WTC11 (cell line): ENCODE results near the gene SLC9A9. TPM values are rescaled to one million over a fixed set of nuclear protein-coding genes. Genes with fewer than 3 reads are reported as not detected.

Source experiments
- ATAC-seq: fragments of 200-7000 bp; cut with Tn5 transposase; 2 replicates; pipeline ENCODE4 v1.10.0; 2021; ENCODE audit warnings: mild to moderate bottlenecking, moderate library complexity
- CTCF ChIA-PET: fragments of 300-600 bp; sonication (Branson Sonifier 250); formaldehyde crosslinking; loops from one replicate; lab custom pipeline; 2021; ENCODE audit warnings: antibody characterized with exemption; lab: Charles Lee
- POLR2A ChIA-PET: fragments of 350-600 bp; sonication (Branson Sonifier 250); formaldehyde crosslinking; loops from one replicate; lab custom pipeline; 2021; ENCODE audit warnings: antibody characterized with exemption; lab: Charles Lee
- DNase-seq: peaks from one replicate; pipeline ENCODE4 v3.0.0; 2021; ENCODE audit warnings: low spot score
- H3K27ac Mint-ChIP-seq: 2 replicates; pipeline ENCODE4 v1.8.0; 2021; ENCODE audit warnings: mixed read lengths
- H3K27me3 Mint-ChIP-seq: 2 replicates; pipeline ENCODE4 v1.8.0; 2021; ENCODE audit warnings: low read depth, mild to moderate bottlenecking, moderate library complexity, mixed read lengths
- H3K36me3 Mint-ChIP-seq: 2 replicates; pipeline ENCODE4 v1.8.0; 2021; ENCODE audit warnings: mixed read lengths
- H3K4me1 Mint-ChIP-seq: 2 replicates; pipeline ENCODE4 v1.8.0; 2022; ENCODE audit warnings: mixed read lengths
- H3K4me3 Mint-ChIP-seq: 2 replicates; pipeline ENCODE4 v1.8.0; 2021; ENCODE audit warnings: mild to moderate bottlenecking, moderate library complexity, mixed read lengths
- H3K9me3 Mint-ChIP-seq: 2 replicates; pipeline ENCODE4 v1.8.0; 2021; ENCODE audit warnings: mixed read lengths
- E2F4 ChIP-seq: sonication (generic); formaldehyde crosslinking; IDR thresholded peaks from 2 replicates; pipeline ENCODE4 v1.8.1; 2022; ENCODE audit warnings: low read depth, mild to moderate bottlenecking, moderate library complexity, missing genetic modification reagents, borderline replicate concordance
- ETV6 ChIP-seq: sonication (generic); formaldehyde crosslinking; IDR thresholded peaks from 2 replicates; pipeline ENCODE4 v1.8.1; 2022; ENCODE audit warnings: mild to moderate bottlenecking, missing genetic modification reagents
- FOXJ3 ChIP-seq: sonication (generic); formaldehyde crosslinking; IDR thresholded peaks from 2 replicates; pipeline ENCODE4 v1.9.0; 2021; ENCODE audit warnings: missing genetic modification reagents, mild to moderate bottlenecking, borderline replicate concordance
- FOXK1 ChIP-seq: sonication (generic); formaldehyde crosslinking; IDR thresholded peaks from 2 replicates; pipeline ENCODE4 v1.8.0; 2022; ENCODE audit warnings: mild to moderate bottlenecking, moderate library complexity, missing genetic modification reagents
- FOXP1 ChIP-seq: sonication (generic); formaldehyde crosslinking; IDR thresholded peaks from 2 replicates; pipeline ENCODE4 v1.8.0; 2022; ENCODE audit warnings: missing genetic modification reagents, mild to moderate bottlenecking, moderate library complexity, borderline replicate concordance
- JAZF1 ChIP-seq: fragments of 250-450 bp; sonication (Bioruptor Pico); IDR thresholded peaks from 2 replicates; pipeline ENCODE4 v1.9.0; 2021; ENCODE audit warnings: moderate library complexity, mild to moderate bottlenecking, inconsistent platforms
- MXD4 ChIP-seq: fragments of 250-450 bp; sonication (Bioruptor Pico); IDR thresholded peaks from 2 replicates; pipeline ENCODE4 v1.8.0; 2021; ENCODE audit warnings: mild to moderate bottlenecking, moderate library complexity, borderline replicate concordance
- MYBL2 ChIP-seq: sonication (generic); formaldehyde crosslinking; IDR thresholded peaks from 2 replicates; pipeline ENCODE4 v1.8.1; 2023; ENCODE audit warnings: mild to moderate bottlenecking, moderate library complexity, missing genetic modification reagents
- PRRX2 ChIP-seq: fragments of 250-450 bp; sonication (Bioruptor Pico); IDR thresholded peaks from 2 replicates; pipeline ENCODE4 v1.8.0; 2021; ENCODE audit warnings: mild to moderate bottlenecking
- TCF7 ChIP-seq: sonication (generic); formaldehyde crosslinking; IDR thresholded peaks from 2 replicates; pipeline ENCODE4 v1.8.0; 2022; ENCODE audit warnings: mild to moderate bottlenecking, low read depth, missing genetic modification reagents, moderate library complexity
- TEAD4 ChIP-seq: sonication (generic); formaldehyde crosslinking; IDR thresholded peaks from 2 replicates; pipeline ENCODE4 v1.8.0; 2022; ENCODE audit warnings: mild to moderate bottlenecking, missing genetic modification reagents
- ZNF121 ChIP-seq: sonication (generic); formaldehyde crosslinking; IDR thresholded peaks from 2 replicates; pipeline ENCODE4 v1.8.0; 2023; ENCODE audit warnings: missing genetic modification reagents
- ZNF219 ChIP-seq: sonication (generic); formaldehyde crosslinking; IDR thresholded peaks from 2 replicates; pipeline ENCODE4 v1.8.0; 2023; ENCODE audit warnings: missing genetic modification reagents, mild to moderate bottlenecking, borderline replicate concordance
- total RNA-seq: library from RNA; stranded (reverse); gene quantifications from 3 replicates; pipeline ENCODE4 v1.2.3, GENCODE V29; 2021
- TF ChIP-seq, protein P1 (sequence below): sonication (generic); formaldehyde crosslinking; IDR thresholded peaks from 2 replicates; pipeline ENCODE4 v1.8.1; 2023; ENCODE audit warnings: mild to moderate bottlenecking, missing genetic modification reagents
- TF ChIP-seq, protein P2 (sequence below): sonication (generic); formaldehyde crosslinking; IDR thresholded peaks from 2 replicates; pipeline ENCODE4 v1.8.0; 2022; ENCODE audit warnings: missing genetic modification reagents
- TF ChIP-seq, protein P3 (sequence below): fragments of 250-450 bp; sonication (Bioruptor Pico); conservative IDR thresholded peaks from 2 replicates; pipeline ENCODE4 v1.9.0; 2021; ENCODE audit warnings: mild to moderate bottlenecking
- TF ChIP-seq, protein P4 (sequence below): fragments of 200-600 bp; IDR thresholded peaks from 2 replicates; pipeline ENCODE4 v1.8.0; 2022; ENCODE audit warnings: antibody characterized with exemption
- TF ChIP-seq, protein P5 (sequence below): sonication (generic); formaldehyde crosslinking; IDR thresholded peaks from 2 replicates; pipeline ENCODE4 v1.8.1; 2022; ENCODE audit warnings: mild to moderate bottlenecking, moderate library complexity, missing genetic modification reagents
- TF ChIP-seq, protein P6 (sequence below): fragments of 250-450 bp; sonication (Bioruptor Pico); IDR thresholded peaks from 2 replicates; pipeline ENCODE4 v1.9.0; 2021; ENCODE audit warnings: mild to moderate bottlenecking

The SLC9A9 gene
- total RNA-seq, 1 experiment from 2014 or later, result 1.2 TPM

DNA sequence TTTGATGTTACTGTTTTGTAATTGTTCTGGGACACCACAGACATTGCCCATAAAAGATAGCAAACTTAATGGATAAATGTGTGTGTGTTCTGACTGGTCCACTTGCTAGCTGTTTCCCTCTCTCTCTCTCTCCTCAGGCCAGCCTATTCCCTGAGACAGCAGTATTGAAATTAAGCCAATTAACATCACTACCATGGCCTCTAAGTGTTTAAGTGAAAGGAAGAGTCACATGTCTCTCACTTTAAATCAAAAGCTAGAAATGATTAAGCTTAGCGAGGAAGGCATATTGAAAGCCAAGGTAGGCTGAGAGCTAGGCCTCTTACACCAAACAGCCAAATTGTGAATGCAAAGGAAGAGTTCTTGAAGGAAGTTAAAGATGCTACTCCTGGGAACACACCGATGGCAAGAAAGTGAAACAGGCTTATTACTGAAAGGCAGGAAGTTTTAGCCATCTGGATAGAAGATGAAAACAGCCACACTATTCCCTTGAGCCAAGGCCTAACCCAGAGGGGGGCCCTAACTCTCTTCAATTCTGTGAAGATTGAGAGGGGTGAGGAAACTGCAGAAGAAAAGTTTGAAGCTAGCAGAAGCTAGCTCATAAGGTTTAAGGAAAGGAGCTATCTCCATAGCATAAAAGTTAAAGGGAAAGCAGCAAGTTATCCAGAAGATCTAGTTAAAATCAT, 433.6 kb downstream of the SLC9A9 start:
- Mint-ChIP-seq H3K9me3 (peaks cover 13% of the 10 kb centered on the region), H3K36me3 (no peaks in the 10 kb centered on the region), H3K27me3 (no peaks in the 10 kb centered on the region), H3K27ac (no peak overlapping the region), H3K4me1 (peaks cover 13% of the 10 kb centered on the region), H3K4me3 (no peak overlapping the region)
- no peak for TF ChIP-seq MYBL2 (CRISPR knock-in tag)
- no peak for TF ChIP-seq ZNF121
- no peak for TF ChIP-seq ZNF219
- TF ChIP-seq, protein P1, sequence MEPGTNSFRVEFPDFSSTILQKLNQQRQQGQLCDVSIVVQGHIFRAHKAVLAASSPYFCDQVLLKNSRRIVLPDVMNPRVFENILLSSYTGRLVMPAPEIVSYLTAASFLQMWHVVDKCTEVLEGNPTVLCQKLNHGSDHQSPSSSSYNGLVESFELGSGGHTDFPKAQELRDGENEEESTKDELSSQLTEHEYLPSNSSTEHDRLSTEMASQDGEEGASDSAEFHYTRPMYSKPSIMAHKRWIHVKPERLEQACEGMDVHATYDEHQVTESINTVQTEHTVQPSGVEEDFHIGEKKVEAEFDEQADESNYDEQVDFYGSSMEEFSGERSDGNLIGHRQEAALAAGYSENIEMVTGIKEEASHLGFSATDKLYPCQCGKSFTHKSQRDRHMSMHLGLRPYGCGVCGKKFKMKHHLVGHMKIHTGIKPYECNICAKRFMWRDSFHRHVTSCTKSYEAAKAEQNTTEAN (CRISPR knock-in tag), result no peak
- TF ChIP-seq, protein P2, sequence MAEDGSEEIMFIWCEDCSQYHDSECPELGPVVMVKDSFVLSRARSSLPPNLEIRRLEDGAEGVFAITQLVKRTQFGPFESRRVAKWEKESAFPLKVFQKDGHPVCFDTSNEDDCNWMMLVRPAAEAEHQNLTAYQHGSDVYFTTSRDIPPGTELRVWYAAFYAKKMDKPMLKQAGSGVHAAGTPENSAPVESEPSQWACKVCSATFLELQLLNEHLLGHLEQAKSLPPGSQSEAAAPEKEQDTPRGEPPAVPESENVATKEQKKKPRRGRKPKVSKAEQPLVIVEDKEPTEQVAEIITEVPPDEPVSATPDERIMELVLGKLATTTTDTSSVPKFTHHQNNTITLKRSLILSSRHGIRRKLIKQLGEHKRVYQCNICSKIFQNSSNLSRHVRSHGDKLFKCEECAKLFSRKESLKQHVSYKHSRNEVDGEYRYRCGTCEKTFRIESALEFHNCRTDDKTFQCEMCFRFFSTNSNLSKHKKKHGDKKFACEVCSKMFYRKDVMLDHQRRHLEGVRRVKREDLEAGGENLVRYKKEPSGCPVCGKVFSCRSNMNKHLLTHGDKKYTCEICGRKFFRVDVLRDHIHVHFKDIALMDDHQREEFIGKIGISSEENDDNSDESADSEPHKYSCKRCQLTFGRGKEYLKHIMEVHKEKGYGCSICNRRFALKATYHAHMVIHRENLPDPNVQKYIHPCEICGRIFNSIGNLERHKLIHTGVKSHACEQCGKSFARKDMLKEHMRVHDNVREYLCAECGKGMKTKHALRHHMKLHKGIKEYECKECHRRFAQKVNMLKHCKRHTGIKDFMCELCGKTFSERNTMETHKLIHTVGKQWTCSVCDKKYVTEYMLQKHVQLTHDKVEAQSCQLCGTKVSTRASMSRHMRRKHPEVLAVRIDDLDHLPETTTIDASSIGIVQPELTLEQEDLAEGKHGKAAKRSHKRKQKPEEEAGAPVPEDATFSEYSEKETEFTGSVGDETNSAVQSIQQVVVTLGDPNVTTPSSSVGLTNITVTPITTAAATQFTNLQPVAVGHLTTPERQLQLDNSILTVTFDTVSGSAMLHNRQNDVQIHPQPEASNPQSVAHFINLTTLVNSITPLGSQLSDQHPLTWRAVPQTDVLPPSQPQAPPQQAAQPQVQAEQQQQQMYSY (CRISPR knock-in tag), result no peak
- TF ChIP-seq TCF7 (CRISPR knock-in tag), result no peak
- no peak for TF ChIP-seq TEAD4 (CRISPR knock-in tag)
- no peak for TF ChIP-seq FOXJ3 (CRISPR knock-in tag)
- no peak for TF ChIP-seq ETV6 (CRISPR knock-in tag)
- TF ChIP-seq JAZF1 (CRISPR knock-in tag), result no peak
- TF ChIP-seq, protein P3, sequence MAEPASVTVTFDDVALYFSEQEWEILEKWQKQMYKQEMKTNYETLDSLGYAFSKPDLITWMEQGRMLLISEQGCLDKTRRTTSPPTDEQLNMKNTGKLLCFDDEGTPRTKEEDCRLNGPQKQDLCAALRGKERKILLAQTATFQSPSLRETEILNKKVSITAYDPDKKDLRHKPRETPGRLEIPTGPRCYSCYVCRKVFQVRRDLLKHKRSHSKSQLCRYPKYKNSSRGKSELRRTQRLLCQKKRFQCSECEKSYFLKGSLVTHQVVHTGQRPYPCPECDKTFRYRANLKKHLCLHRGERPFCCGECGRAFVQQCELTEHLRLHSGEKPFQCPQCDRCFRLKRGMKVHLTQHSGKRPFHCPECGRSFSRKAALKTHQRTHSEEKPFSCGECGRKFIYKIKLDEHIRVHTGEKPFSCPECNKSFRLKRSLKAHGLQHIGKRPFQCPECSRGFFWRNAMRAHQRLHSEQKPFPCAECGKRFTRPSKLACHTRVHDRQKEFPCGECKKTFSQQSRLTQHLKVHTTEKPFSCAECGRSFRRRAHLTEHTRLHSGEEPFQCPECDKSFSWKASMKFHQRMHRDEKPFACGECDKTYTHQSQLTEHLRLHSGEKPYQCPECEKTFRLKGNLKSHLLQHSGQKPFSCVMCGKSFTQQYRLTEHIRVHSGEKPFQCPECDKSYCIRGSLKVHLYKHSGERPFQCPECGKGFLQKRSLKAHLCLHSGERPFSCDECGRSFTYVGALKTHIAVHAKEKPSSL (CRISPR knock-in tag), result no peak
- TF ChIP-seq, protein P4, sequence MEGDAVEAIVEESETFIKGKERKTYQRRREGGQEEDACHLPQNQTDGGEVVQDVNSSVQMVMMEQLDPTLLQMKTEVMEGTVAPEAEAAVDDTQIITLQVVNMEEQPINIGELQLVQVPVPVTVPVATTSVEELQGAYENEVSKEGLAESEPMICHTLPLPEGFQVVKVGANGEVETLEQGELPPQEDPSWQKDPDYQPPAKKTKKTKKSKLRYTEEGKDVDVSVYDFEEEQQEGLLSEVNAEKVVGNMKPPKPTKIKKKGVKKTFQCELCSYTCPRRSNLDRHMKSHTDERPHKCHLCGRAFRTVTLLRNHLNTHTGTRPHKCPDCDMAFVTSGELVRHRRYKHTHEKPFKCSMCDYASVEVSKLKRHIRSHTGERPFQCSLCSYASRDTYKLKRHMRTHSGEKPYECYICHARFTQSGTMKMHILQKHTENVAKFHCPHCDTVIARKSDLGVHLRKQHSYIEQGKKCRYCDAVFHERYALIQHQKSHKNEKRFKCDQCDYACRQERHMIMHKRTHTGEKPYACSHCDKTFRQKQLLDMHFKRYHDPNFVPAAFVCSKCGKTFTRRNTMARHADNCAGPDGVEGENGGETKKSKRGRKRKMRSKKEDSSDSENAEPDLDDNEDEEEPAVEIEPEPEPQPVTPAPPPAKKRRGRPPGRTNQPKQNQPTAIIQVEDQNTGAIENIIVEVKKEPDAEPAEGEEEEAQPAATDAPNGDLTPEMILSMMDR, result no peak
- TF ChIP-seq, protein P5, sequence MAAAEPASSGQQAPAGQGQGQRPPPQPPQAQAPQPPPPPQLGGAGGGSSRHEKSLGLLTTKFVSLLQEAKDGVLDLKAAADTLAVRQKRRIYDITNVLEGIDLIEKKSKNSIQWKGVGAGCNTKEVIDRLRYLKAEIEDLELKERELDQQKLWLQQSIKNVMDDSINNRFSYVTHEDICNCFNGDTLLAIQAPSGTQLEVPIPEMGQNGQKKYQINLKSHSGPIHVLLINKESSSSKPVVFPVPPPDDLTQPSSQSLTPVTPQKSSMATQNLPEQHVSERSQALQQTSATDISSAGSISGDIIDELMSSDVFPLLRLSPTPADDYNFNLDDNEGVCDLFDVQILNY (CRISPR knock-in tag), result no peak
- no peak for TF ChIP-seq FOXK1 (CRISPR knock-in tag)
- no peak for TF ChIP-seq FOXP1 (CRISPR knock-in tag)
- TF ChIP-seq, protein P6, sequence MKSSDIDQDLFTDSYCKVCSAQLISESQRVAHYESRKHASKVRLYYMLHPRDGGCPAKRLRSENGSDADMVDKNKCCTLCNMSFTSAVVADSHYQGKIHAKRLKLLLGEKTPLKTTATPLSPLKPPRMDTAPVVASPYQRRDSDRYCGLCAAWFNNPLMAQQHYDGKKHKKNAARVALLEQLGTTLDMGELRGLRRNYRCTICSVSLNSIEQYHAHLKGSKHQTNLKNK (CRISPR knock-in tag), result no peak
- TF ChIP-seq E2F4 (CRISPR knock-in tag), result no peak
- TF ChIP-seq PRRX2, result no peak
- TF ChIP-seq MXD4 (CRISPR knock-in tag), result no peak
- ATAC-seq (no peak), DNase-seq (no peak)
- POLR2A ChIA-PET, result no interaction called here
- CTCF ChIA-PET, result no interaction called here
